NCI-H1930 (cell line): ENCODE results near the gene PEX11G.

Experiments used
- DNase-seq, 2 experiments: peaks; one replicate each; lab custom pipeline; 2025; lab: John Stamatoyannopoulos, UW

The PEX11G gene

DNA sequence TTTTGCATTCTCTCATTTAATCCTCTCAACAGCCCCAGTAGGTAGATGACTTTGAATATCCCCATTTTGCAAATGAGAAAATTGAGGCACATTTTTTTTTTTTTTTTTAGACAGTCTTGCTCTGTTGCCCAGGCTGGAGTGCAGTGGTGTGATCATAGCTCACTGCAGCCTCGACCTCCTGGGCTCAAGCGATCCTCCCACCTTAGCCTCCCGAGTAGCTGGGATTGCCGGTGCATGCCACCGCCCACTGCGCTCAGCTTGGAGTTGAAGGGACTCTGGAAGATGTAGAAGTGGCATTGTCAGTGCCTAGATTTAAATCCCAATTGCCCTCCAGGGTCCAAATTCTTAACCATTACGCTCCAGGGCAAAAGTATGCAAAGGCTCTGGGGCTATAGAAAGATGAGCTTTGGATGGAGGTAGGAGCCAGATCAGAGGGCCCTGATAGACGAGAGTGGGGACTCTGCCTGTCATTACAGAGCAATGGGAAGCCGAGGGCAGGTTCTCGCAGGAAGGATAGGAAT is 32.8 kb upstream of the PEX11G start:
- no peak for DNase-seq

DNA sequence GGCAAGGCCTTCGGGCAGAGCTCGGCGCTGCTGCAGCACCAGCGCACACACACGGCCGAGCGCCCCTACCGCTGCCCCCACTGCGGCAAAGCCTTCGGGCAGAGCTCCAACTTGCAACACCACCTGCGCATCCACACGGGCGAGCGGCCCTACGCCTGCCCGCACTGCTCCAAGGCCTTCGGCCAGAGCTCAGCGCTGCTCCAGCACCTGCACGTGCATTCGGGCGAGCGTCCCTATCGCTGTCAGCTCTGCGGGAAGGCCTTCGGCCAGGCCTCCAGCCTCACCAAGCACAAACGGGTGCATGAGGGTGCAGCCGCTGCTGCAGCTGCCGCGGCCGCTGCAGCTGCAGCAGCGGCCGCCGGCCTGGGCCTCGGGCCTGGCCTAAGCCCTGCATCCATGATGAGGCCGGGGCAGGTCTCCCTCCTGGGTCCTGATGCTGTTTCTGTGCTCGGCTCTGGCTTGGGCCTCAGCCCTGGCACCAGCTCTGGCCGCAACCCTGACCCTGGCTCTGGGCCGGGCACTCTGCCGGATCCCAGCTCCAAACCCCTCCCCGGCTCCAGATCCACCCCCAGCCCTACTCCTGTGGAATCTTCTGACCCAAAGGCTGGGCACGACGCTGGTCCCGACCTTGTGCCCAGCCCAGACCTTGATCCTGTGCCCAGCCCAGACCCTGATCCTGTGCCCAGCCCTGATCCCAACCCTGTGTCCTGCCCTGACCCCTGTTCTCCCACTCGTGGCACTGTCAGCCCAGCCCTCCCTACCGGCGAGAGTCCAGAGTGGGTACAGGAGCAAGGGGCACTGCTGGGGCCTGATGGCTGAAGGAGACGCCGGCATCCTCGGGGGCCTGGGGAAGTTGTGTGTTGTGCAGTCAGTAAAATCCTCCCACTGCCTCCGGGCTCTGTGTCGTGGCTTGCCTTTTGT is 31.6 kb upstream of the PEX11G start:
- no peak for DNase-seq

DNA sequence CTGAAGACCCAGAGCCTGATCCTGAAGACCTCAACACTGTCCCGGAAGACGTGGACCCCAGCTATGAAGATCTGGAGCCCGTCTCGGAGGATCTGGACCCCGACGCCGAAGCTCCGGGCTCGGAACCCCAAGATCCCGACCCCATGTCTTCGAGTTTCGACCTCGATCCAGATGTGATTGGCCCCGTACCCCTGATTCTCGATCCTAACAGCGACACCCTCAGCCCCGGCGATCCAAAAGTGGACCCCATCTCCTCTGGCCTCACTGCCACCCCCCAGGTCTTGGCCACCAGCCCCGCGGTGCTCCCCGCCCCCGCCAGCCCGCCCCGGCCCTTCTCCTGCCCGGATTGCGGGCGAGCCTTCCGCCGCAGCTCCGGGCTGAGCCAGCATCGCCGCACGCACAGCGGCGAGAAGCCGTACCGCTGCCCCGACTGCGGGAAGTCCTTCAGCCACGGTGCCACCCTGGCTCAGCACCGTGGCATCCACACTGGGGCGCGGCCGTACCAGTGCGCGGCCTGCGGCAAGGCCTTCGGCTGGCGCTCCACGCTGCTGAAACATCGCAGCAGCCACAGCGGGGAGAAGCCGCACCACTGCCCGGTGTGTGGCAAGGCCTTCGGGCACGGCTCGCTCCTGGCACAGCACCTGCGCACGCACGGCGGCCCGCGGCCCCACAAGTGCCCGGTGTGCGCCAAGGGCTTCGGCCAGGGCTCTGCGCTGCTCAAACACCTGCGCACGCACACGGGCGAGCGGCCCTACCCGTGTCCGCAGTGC is 30.7 kb upstream of the PEX11G start:
- DNase-seq: no peak

DNA sequence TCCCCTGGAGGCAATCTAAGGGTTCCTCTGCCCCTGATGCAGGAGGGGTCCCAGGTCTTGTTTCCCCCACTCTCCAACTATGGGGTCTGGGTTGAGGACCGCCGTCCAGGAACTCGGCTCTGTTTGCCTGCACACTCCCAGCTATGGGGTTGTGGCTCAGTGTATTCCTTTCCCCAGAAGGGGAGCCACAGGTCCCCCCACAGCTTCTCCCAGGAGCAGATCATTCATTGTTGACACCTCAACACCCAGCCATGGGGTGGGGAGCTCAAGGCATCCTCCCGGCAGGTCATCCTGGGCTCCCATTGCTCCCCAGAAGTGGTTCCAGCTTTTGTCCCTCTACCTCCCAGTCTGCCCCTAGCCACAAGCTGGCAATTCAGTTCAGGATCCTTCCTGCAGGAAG is 28.0 kb upstream of the PEX11G start:
- no peak for DNase-seq

DNA sequence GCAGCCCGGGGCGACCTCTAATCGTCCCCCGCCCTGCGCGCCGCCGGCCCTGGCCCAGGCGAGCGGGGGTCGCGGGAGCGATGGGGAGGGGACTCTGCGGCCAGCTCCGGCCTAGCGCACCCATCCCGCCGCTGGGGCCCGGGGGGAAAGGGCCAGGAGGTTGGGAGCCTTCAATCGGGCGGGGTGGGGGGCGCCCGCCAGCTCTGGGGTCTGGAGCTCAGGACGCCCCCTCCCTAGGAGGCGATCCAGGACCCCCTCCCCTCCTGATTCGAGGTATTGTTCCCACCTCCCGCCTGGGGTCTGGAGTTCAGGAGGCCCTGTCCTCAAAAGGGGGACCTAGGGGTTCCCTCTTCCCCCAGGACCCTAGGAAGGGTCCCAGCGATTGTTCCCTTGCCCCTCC is 27.5 kb upstream of the PEX11G start:
- no peak for DNase-seq

DNA sequence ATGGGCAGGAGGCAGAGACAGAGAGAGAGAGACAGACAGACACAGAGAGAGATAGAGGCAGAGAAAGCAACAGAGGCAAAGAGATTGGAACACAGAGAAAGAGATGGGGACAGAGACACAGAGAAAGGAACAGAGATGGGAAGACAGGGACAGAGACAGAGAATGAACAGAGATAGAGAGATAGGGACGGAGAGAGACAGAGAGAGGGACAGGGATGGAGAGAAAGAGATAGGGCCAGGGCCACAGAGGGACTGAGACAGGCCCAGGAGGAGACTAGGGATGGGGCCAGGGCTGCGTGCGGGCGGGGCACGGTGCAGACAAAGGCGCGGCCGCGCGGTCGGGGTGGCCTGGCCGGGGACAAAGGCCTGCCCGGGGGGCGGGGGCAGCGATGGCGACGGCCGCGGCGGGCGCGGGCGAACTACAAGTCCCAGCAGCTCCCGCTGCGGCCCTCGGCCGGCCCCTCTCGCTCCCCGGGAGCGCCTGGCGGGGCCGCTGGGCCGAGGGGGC is 26.9 kb upstream of the PEX11G start, which contains the start of gene ZNF358:
ZNF358 (plus strand) TSS at position 459 of the 507 bp plus-strand sequence. CDS start 3,140 bp downstream, outside the sequence.
- DNase-seq: peak; percentile 34 to 46

DNA sequence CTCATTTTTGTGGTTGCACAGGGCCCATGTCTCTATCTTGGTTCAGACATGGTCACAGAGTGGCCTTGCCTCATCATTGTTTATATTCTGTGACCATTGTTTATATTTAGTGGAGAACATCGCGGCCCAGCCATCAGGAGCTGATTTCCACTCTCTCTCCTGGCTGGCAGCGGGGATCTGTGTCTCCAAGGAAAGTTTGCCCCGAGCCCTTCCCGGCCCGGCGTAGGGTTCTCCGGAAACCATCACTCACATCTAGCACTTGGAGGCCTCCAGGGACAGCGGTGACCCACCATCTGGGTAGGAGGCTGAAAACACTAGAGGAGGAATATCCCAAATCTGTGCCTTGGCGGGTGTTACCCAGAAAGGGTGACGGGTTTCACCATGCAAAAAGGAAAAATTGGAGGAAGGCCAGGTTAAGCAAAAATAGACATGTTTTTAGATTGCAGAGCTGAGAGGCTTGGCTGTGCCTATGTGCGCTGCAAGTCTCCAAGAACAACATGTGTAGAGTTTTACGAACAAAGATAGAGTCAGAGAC is 26.3 kb upstream of the PEX11G start:
- no peak for DNase-seq

DNA sequence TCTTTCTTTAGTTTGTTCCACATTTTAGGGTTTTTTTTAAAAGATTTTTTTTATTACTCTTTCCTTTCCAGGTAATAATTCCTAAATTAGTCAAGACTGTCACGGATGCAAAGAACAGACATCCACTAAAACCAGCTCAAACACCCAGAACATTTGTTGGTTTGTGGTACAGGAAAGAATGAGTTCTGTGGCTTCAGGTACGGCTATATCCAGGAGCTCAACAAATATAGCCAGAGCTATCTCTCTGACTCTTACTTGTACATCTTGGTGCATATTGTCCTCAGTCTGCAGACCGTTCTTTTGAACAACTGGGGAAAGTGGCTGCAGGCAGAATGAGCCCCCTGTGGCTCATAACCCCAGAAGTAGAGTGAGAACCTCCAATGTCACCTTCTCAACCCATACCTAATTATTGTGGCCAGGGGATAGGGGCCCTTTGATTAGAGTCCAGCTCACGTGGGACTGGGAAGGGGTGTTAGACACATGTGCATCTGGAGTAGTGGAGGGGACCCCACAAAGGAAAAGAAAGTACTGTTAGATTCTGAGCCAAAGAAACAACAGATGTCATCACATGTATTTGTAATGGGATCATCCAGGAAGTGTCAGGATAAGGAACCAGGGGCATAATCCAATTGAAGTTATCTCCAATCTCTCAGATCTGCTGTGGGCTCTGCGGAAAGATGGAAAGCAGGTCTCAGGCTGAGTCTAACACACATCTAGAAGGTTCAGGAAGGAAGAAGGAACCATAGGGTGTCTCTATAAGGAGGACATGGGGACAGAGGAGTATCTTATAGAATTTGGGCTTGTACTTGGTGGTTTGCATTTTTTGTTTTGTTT is 25.2 kb upstream of the PEX11G start:
- no peak for DNase-seq

DNA sequence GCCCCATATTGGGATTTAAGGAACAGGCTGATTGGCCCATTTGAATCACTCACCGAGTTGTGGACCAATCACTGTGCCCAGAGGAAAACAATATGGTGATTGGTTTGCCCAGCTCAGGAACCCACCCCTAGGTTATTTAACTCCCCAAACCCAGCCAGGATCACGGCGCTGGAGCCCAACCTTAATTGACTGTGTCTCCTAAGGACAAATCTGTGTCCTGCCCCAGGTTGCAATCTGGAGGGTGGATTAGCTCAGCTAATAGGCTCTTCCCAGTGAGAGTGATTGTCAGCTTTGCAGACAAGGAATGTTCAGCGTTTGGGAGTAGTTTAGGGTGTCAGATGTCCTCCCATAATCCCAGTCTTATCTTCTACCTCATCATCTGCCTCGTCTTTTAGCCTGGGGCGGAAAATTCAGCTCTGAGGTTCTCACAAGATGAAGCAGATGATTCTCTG is 23.6 kb upstream of the PEX11G start:
- no peak for DNase-seq

DNA sequence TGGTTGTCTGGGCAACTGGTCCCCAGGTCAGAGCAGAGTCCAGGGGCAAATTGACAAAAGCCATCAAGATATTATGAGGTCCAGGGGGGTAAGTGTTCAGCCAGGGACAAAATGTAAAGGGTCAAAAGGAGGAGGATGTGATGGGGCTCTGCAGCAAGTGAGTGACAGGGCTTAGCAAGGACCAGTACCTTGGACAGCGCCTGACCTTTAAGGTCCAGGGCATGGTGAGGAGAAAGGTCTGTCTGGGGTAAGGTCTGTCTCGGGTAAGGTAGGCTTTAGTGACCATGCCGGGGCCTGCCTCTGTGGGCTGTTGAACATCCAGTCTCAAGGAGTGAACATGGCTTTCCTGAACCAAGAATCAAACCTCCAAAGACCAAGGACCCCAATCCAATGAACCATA is 20.8 kb upstream of the PEX11G start:
- DNase-seq: no peak

DNA sequence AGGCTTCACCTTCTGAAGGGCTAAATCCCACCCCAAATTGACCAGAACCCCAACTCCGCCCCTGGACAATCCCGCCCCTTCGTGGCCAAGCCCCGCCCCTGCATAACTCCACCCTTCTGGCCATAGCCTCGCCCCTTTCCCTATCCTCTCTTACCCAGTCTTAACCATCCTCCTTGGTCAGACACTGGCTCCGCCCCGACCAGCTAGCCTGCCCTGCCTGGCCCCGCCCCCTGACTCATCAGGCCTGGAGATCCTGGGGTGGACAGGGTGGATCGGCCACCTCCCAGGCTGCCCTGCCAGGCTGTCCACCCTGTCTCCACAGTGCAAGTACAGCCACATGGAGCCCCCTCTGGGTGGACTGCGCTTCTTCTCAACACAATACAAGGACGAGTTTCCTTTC is 19.0 kb upstream of the PEX11G start:
- peak in 1 of 2 experiments; percentile 16 for DNase-seq

DNA sequence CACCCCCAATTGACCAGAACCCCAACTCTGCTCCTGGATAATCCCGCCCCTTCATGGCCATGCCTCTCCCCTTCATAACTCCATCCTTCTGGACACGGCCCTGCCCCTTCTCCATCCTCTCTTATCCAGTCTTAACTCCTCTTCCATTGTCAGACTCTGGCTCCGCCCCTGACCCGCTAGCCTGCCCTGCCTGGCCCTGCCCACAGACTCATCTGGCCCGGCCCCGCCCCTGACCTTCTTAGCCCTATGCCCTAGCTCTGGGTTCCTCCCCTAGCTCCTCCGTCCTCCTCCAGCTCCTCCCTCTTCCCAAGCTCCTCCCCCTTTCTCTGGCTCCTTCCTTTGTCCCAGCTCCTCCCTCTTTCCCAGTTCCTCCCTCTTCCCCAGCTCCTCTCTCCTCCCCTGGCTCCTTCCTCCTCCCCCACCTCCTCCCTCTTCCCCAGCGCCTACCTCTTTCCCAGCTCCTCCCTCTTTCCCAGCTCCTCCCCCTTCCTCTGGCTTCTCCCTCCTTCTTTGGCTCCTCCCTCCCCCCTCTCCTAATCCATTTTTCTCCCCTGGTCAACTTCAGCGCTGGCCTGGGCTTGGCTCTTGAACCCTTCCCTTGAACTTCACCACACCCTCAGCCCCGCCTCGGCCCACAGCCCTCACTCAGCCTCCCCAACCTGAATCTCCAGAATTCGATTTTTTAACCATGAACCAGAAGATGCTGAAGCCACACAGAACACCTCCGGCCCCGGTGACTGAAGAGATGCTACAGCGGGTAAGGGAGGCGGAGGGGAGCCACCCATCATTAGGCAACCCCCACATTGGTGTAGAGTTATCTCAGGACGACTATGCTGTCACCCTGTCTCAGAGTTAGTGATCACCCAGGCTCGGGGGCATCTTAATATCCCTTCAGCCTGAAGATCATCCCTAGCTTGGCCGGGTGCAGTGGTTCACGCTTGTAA is 17.8 kb upstream of the PEX11G start:
- DNase-seq: peak; percentile 10 to 30

DNA sequence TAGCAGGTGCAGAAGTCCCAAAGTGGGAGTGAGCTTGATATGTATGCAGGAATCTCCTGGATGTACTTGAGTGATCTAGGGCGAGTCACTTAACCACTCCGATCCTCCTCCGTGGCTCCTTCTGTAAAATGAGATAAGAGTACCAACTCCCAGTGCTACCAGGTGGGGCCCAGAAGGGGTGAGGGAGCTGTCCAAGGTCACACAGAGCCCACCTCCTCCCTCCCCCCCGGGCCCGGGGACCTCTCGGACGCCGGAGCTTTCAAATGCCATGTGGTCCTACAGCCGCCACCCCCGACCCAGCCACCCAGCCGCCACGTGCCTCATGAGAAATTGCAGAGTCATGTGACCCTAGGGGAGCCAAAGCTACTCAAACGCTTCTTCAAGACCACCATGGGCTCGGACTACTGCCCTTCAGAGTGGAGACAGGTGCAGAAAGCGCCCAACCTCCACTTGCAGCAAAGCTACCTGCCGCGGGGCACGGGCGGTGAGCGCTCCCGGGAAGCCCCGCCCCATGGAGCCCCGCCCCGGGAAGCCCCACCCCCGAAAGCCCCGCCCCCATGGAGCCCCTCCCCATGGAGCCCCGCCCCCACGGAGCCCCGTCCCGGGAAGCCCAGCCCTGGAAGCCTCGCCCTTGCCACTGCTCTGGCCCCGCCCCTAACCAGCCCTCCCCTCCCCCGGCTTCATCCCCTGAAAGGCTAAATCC is 17.0 kb upstream of the PEX11G start:
- no peak for DNase-seq

DNA sequence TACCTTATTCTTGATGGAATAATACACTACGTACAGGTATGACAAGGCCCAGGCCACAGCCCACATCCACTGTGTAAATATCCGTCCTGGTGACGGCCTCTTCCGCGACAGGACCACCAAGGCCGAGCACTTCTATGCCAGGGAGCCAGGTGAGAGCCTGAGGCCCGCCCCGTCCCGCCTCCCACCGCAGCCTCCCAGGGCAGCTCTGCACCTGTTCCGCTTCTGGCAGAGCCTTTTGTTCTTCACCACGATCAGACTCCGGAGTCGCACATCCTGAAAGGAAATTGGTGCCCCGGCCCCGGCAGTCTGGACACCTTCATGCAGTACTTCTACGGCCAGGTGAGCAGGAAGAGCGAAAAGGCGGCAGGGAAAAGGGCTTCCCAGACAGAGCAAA is 16.4 kb upstream of the PEX11G start:
- no peak for DNase-seq

DNA sequence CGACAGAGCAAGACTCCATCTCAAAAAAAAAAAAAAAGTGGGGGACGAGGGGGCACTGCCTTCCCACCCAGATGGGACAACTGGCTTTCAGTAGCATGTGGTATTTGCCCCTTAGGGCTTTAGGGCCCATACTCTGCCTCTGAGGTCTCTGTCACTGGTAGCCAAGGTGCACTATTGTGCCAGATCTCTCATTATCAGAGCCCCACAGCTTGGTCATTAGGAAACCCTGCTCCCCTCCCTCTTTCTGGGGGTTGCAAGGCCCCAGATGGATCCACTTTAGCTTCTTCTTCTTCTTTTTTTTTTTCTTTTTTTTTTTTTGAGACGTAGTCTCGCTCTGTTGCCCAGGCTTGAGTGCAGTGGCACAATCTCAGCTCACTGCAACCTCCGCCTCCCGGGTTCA is 15.8 kb upstream of the PEX11G start:
- no peak for DNase-seq

DNA sequence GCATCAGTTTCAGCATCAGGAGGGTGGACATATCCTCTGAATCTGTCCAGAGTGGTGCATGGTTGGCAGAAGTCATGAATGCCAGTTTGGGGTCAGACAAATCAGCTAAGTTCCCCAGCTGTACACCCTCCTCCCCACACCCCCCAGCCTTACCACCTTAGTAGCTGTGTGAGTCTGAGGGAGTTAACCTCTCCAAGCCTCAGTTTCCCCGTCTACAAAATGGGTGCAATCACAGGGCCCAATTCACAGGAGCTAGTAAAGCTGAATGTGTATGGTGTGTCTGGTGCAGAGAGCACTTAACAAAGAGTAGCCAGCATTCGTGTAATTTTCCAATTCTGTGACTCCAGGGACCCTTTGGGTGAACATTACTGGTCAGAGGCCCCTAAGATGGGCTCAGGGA is 13.7 kb upstream of the PEX11G start:
- DNase-seq: no peak

DNA sequence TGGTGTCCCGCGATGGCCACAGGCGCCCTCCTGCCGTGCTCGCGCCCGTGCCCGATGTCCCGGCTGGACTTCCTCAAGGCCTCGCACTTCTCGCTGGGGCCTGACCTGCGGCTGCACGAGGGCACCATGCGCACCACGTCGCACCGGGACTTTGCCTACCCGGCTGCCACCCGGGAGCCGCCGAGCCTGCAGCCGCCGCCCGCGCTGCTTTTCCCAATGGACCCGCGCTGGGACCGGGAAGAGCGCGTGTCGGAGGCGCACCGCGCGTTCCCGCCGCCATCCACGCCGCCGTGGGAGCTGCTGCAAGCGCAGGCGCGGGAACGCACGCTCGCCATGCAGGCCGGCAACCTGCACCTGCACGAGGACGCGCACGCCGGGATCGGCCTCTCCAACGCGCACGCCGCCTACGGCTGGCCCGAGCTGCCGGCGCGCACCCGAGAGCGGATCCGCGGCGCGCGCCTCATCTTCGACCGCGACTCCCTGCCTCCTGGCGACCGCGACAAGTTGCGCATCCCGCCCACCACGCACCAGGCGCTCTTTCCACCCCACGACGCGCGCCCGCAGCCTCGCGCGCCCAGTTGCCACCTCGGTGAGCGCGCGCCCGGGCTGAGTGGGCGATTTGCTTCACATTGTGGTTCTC is 12.1 kb upstream of the PEX11G start:
- DNase-seq: peak; percentile 74 to 85

DNA sequence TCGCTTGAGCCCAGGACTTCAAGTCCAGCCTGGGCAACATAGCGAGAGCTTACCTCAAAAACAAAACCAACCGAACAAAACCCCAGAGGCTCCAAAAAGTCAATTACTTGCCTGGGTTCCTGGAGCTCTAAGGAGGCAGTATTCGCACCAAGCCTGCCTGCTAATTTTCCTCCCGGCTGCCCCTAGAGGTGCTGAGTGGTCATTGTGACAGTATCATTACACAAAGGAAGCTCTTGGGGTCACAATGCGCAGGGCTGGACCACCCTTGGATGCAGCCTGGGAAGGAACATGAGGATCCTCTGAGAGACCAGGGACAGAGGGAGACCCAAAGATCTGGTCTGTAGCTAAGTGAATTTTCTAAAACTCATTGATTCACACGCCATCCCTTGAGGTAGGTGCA is 8.5 kb upstream of the PEX11G start:
- no peak for DNase-seq
